OCI-LY1 (cell line): Measurements from ENCODE around the gene UBXN10.

Source experiments
- CTCF ChIP-seq: fragments of 200-600 bp; sonication (generic), shearing (Covaris generic); IDR thresholded peaks from 2 replicates; pipeline ENCODE4 v1.5.1; 2017; ENCODE audit warnings: mild to moderate bottlenecking, antibody characterized with exemption, low read length, moderate library complexity, mixed read lengths
- EZH2 ChIP-seq: fragments of 200-600 bp; sonication (generic), shearing (Covaris generic); IDR thresholded peaks from 2 replicates; pipeline ENCODE4 v1.8.0; 2017; ENCODE audit warnings: borderline replicate concordance, mixed run types, mild to moderate bottlenecking, antibody characterized with exemption, low read length, moderate library complexity, mixed read lengths

- no peak for TF ChIP-seq CTCF
- no peak for TF ChIP-seq EZH2
These were observed 17.1 kb upstream of the UBXN10 start for GRCh38 chr1:20168564-20169491.
